Tibial nerve (tissue), 3 donors: Measurements from ENCODE around the gene KIF1A.

Experiments
- POLR2A ChIP-seq, 2 donors: fragments of 450-650 bp; IDR thresholded peaks; one replicate each; pipeline ENCODE4 v1.6.1; 2017; ENCODE audit warnings: antibody characterized with exemption in 2 of 2, mild to moderate bottlenecking in 2 of 2, moderate library complexity in 2 of 2
- TF ChIP-seq, protein P1 (sequence below), 5 experiments: fragments of 200-600 bp in 3 of 5; fragments of 450-650 bp in 2 of 5; sonication (generic) in 3 of 5; IDR thresholded peaks; one replicate each; pipeline ENCODE4 v1.5.1; 2016 to 2019; ENCODE audit warnings: antibody characterized with exemption in 5 of 5, mild to moderate bottlenecking in 3 of 5, moderate library complexity in 2 of 5

DNA sequence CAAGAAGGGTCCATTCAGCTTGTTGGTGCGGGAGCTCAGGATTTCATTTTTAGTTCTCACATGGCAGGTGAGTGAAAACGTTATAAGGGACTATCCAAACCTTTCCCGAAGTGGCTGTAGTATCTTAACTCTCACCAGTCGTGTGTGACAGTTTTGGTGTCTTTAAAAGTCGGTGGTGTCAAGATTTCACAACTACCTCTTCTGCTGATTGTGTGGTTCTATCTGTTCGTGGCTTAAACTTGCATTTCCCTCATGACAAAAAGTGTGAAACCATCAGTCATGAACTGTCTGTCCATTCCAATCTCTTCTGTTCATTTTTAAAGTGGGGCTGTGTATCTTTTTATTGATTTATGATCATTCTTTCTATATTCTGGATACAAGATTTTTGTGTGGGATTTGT is 133.6 kb downstream of the KIF1A start:
- TF ChIP-seq, protein P1, sequence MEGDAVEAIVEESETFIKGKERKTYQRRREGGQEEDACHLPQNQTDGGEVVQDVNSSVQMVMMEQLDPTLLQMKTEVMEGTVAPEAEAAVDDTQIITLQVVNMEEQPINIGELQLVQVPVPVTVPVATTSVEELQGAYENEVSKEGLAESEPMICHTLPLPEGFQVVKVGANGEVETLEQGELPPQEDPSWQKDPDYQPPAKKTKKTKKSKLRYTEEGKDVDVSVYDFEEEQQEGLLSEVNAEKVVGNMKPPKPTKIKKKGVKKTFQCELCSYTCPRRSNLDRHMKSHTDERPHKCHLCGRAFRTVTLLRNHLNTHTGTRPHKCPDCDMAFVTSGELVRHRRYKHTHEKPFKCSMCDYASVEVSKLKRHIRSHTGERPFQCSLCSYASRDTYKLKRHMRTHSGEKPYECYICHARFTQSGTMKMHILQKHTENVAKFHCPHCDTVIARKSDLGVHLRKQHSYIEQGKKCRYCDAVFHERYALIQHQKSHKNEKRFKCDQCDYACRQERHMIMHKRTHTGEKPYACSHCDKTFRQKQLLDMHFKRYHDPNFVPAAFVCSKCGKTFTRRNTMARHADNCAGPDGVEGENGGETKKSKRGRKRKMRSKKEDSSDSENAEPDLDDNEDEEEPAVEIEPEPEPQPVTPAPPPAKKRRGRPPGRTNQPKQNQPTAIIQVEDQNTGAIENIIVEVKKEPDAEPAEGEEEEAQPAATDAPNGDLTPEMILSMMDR (IDR thresholded peaks at IDR 0.05) = no peak
- TF ChIP-seq POLR2A (IDR thresholded peaks at IDR 0.05) = no peak
